ENCODE data around the gene NFIB. TPM values are rescaled to one million over a fixed set of nuclear protein-coding genes. Genes with fewer than 3 reads are reported as not detected.

Gene NFIB
- total RNA-seq, 1 experiment from 2014 or later, result 18.6 TPM

- ChIA-PET CTCF (no interaction called here), POLR2A (ENCODE audit: unreplicated experiment) (no interaction called here)
- intact Hi-C loops (cut with micrococcal nuclease), result loop anchor here (10.0 kb wide), 1 partner anchor 282 kb away; no protein-coding TSS in a partner anchor
- Histone ChIP-seq H3K4me1 (ENCODE audit: insufficient read depth, low read length) (peaks cover 44% of the 10 kb centered on the region), H3K9ac (ENCODE audit: low read length) (peak overlapping the region; percentile 74), H3K9me2 (replicated peaks; ENCODE audit: low read length) (no peaks in the 10 kb centered on the region), H3K4me3 (ENCODE audit: low read length) (peak overlapping the region; percentile 67), H2AFZ (ENCODE audit: low read length) (peak overlapping the region; percentile 59; the same call in 1 of the 2 replicates), H3K4me2 (ENCODE audit: low read length) (peak overlapping the region; percentile 81), H3K9me3 (ENCODE audit: low read length) (no peaks in the 10 kb centered on the region), H4K20me1 (ENCODE audit: low read length) (peaks cover 7% of the 10 kb centered on the region; the same call in 1 of the 2 replicates), H3K27me3 (ENCODE audit: low read length) (no peaks in the 10 kb centered on the region), H3K79me2 (ENCODE audit: low read length) (peaks cover 57% of the 10 kb centered on the region), H3K36me3 (ENCODE audit: low read depth, low read length) (no peaks in the 10 kb centered on the region), H3F3A (ENCODE audit: low read length, unreplicated experiment) (peaks cover 6% of the 10 kb centered on the region), H3K27ac (ENCODE audit: low read length) (no peak overlapping the region)
- BruUV-seq (replicated peaks), result no TSS peak
- TF ChIP-seq EZH2phosphoT487 (IDR thresholded peaks at IDR 0.05; ENCODE audit: borderline replicate concordance, low read length) (no peak), EZH2 (IDR thresholded peaks at IDR 0.05; ENCODE audit: low read length, unreplicated experiment) (no peak), CTCF (conservative IDR thresholded peaks at IDR 0.05; ENCODE audit: low read depth, low read length) (no peak)
- ATAC-seq (no peak), DNase-seq (no peak)
Observed at GRCh38 chr9:14316602-14317300, 2.8 kb upstream of the NFIB start.

GRCh38 chr9:14315875-14316601 is 2.1 kb upstream of the NFIB start:
- no peaks in the 10 kb centered on the region for H3K9me3 ChIP-seq (ENCODE audit: low read length)
- H3K9me2 ChIP-seq (replicated peaks; ENCODE audit: low read length), result no peaks in the 10 kb centered on the region
- peak overlapping the region; percentile 74 for H3K9ac ChIP-seq (ENCODE audit: low read length)
- peak; percentile 40 for DNase-seq
- intact Hi-C loops (cut with micrococcal nuclease), result loop anchor here (2.0 to 10.0 kb wide), 2 partner anchors 65 to 281 kb away; no protein-coding TSS in a partner anchor
- ChIA-PET CTCF (no interaction called here), POLR2A (ENCODE audit: unreplicated experiment) (no interaction called here)
- peak overlapping the region; percentile 81 for H3K4me2 ChIP-seq (ENCODE audit: low read length)
- no peak for TF ChIP-seq EZH2 (IDR thresholded peaks at IDR 0.05; ENCODE audit: low read length, unreplicated experiment)
- TF ChIP-seq EZH2phosphoT487 (IDR thresholded peaks at IDR 0.05; ENCODE audit: borderline replicate concordance, low read length), result no peak
- TF ChIP-seq CTCF (conservative IDR thresholded peaks at IDR 0.05; ENCODE audit: low read depth, low read length), result no peak
- peak overlapping the region; percentile 38; the same call in 1 of the 2 replicates for H3K27ac ChIP-seq (ENCODE audit: low read length)
- ATAC-seq, result no peak
- peaks cover 14% of the 10 kb centered on the region; the same call in 1 of the 2 replicates for H4K20me1 ChIP-seq (ENCODE audit: low read length)
- peaks cover 39% of the 10 kb centered on the region for H3K4me1 ChIP-seq (ENCODE audit: insufficient read depth, low read length)
- no peaks in the 10 kb centered on the region for H3K36me3 ChIP-seq (ENCODE audit: low read depth, low read length)
- BruUV-seq (replicated peaks), result TSS peak; percentile 15
- peak overlapping the region; percentile 59 for H2AFZ ChIP-seq (ENCODE audit: low read length)
- H3F3A ChIP-seq (ENCODE audit: low read length, unreplicated experiment), result peaks cover 6% of the 10 kb centered on the region
- H3K79me2 ChIP-seq (ENCODE audit: low read length), result peaks cover 57% of the 10 kb centered on the region
- peak overlapping the region; percentile 67 for H3K4me3 ChIP-seq (ENCODE audit: low read length)
- H3K27me3 ChIP-seq (ENCODE audit: low read length), result no peaks in the 10 kb centered on the region

All from PC-3 (cell line).